Heart right ventricle (tissue), 16 donors: ENCODE data around the gene ZDHHC22. TPM values are rescaled to one million over a fixed set of nuclear protein-coding genes. Genes with fewer than 3 reads are reported as not detected.

ENCODE experiments used
- ATAC-seq, 8 donors: fragments of 200-7000 bp; cut with Tn5 transposase; one replicate each; pipeline ENCODE4 v1.9.1; 2020; ENCODE audit warnings: mild to moderate bottlenecking in 8 of 8, moderate library complexity in 8 of 8, moderate number of reproducible peaks in 1 of 8
- DNase-seq, 2 donors: peaks; one replicate each; pipeline ENCODE4 v3.0.0-alpha.2; 2020
- H3K27ac ChIP-seq, 10 donors: fragments of 200-600 bp; sonication (generic) in 2 of 10; one replicate each; pipeline versions ENCODE4 v1.5.0 to v1.8.0; 2020 to 2022; ENCODE audit warnings: mild to moderate bottlenecking in 3 of 10
- H3K27me3 ChIP-seq, 7 donors: fragments of 200-600 bp; one replicate each; pipeline ENCODE4 v1.8.0; 2021 to 2022; ENCODE audit warnings: mild to moderate bottlenecking in 2 of 7
- H3K36me3 ChIP-seq, 9 donors: fragments of 200-600 bp; sonication (generic) in 1 of 9; one replicate each; pipeline versions ENCODE4 v1.5.0 to v1.8.0; 2020 to 2022; ENCODE audit warnings: mild to moderate bottlenecking in 2 of 9
- H3K4me1 ChIP-seq, 9 donors: fragments of 200-600 bp; sonication (generic) in 1 of 9; one replicate each; pipeline versions ENCODE4 v1.5.0 to v1.8.0; 2020 to 2022; ENCODE audit warnings: mild to moderate bottlenecking in 4 of 9
- H3K4me3 ChIP-seq, 10 donors: fragments of 200-600 bp; sonication (generic) in 2 of 10; one replicate each; pipeline versions ENCODE4 v1.5.0 to v1.8.0; 2020 to 2022; ENCODE audit warnings: mild to moderate bottlenecking in 7 of 10, moderate library complexity in 2 of 10
- H3K9me3 ChIP-seq, 11 donors: fragments of 200-600 bp in 10 of 11; sonication (generic) in 2 of 11; one replicate each; pipeline versions ENCODE4 v1.5.0 to v1.8.0; 2013 to 2022; ENCODE audit warnings: mild to moderate bottlenecking in 2 of 11, control low read depth in 1 of 11, moderate library complexity in 1 of 11
- CTCF ChIP-seq, 9 donors: fragments of 200-600 bp; sonication (generic) in 2 of 9; IDR thresholded peaks; one replicate each; pipeline versions ENCODE4 v1.5.0 to v1.8.0; 2021 to 2022; ENCODE audit warnings: antibody characterized with exemption in 9 of 9, mild to moderate bottlenecking in 5 of 9, moderate library complexity in 1 of 9
- WGBS, 2 donors: extraction: QIAGEN DNeasy Blood & Tissue Kit; methylation state at CpG; one replicate each; pipeline ENCODE4 v1.1.7; 2013; ENCODE audit warnings: inconsistent platforms in 1 of 2; 5-methylcytosine and 5-hydroxymethylcytosine counted together
- intact Hi-C, 10 donors: fragments of 100-400 bp; cut with DNase I; formaldehyde crosslinking; loops; one replicate each; pipeline versions ENCODE4 v1.11.1 to v1.14.2; 2022
- polyA plus RNA-seq, 2 donors: library from polyadenylated mRNA; stranded (reverse); fragments of 200-250 nt; gene quantifications; one replicate each; pipeline ENCODE4 v1.2.3, GENCODE V29; 2013
- total RNA-seq, 10 donors: library from RNA; stranded (reverse); fragmentation: NEBNext Ultra II Directional in 3 of 10; extraction: Animal tissue kit (Norgen Biotek cat#: 25700) in 3 of 10; gene quantifications; one replicate each; pipeline versions ENCODE4 v1.2.1 to v1.2.4, GENCODE V29; 2021 to 2023
- donor health status: Arrhythmogenic right ventricular cardiomyopathy.
- donor health status: ischemic (EF 13 %, LVEDD 7.1; RV severe dilation, severe dysfunction).
- donor health status: healthy with polysubstance abuse.
- donor health status: DM: no; HTN: yes; CAD: no.
- donor health status: DM: no; HTN: no; CAD: no.
- donor health status: ischemic (EF 25% LVEDD 6.9; RV normal size, moderate dysfunction).
- donor health status: ischemic (EF 25% LVEDD 5.7; RV mildly dilated, moderate dysfunction).
- donor health status: healthy.
- donor health status: DM: yes; HTN: yes; CAD: no.
- donor health status: Ischemic cardiomyopathy.
- donor health status: ischemic (EF 35%, LVEDD 5.7; RV mildly dilated, moderate dysfunction).
- donor health status: nonischemic (EF 11% LVEDD 7.7; RV severe dilation, severe dysfunction).
- donor health status: DM: yes; HTN: yes; CAD: no.
- donor health status: PGD.
- donor health status: ischemic (EF 29% LVEDD 5.4; RV normal size, mild dysfunction).
- donor health status: nonischemic (EF 23%, LVEDD 6.1; RV moderate dilation, normal function).

Gene ZDHHC22
- total and polyA plus RNA-seq, 12 donors, result 0.09 TPM; not detected in 11

GRCh38 chr14:77181603-77182437, 40.2 kb upstream of the ZDHHC22 start, which contains the start of gene TMEM63C:
TMEM63C (plus strand) TSS chr14:77181798; CDS start chr14:77218814, 37,016 bp downstream.
- ATAC-seq, result peak in 4 of 8 donors; percentile 29 to 53 (median 36)
- WGBS, 2 donors, result 1 to 2% methylated on average over 42 to 46 of the region's 46 CpGs
- no peak for DNase-seq
- TF ChIP-seq CTCF (IDR thresholded peaks at IDR 0.05), result no peak
- Histone ChIP-seq H3K4me1 (peaks cover 0 to 13% (median 11%) of the 10 kb centered on the region in 9 donors), H3K27ac (no peak within 1 kb of the TSS), H3K36me3 (no peaks in the 10 kb centered on the region), H3K4me3 (peak within 1 kb of the TSS in 8 of 10 donors; percentile 12 to 46 (median 40)), H3K9me3 (no peaks in the 10 kb centered on the region), H3K27me3 (peaks cover 6 to 58% (median 41%) of the 10 kb centered on the region in 7 donors)
- intact Hi-C loops, result no loop called here

GRCh38 chr14:77180726-77181602, 39.4 kb upstream of the ZDHHC22 start:
- Histone ChIP-seq H3K36me3 (no peaks in the 10 kb centered on the region), H3K27ac (no peak overlapping the region), H3K4me1 (peaks cover 0 to 13% (median 11%) of the 10 kb centered on the region in 9 donors), H3K27me3 (peaks cover 6 to 63% (median 41%) of the 10 kb centered on the region in 7 donors), H3K9me3 (no peaks in the 10 kb centered on the region), H3K4me3 (peak overlapping the region in 5 of 10 donors; percentile 36 to 46 (median 42))
- TF ChIP-seq CTCF (IDR thresholded peaks at IDR 0.05), result no peak
- intact Hi-C loops, result no loop called here
- ATAC-seq (no peak), DNase-seq (no peak)
- 33 to 39% methylated on average over 12 of the region's 12 CpGs for WGBS, 2 donors

GRCh38 chr14:77178656-77179055, 37.1 kb upstream of the ZDHHC22 start:
- intact Hi-C loops, result no loop called here
- Histone ChIP-seq H3K4me1 (peaks cover 0 to 13% (median 11%) of the 10 kb centered on the region in 9 donors), H3K27me3 (peaks cover 6 to 49% (median 36%) of the 10 kb centered on the region in 7 donors), H3K27ac (no peak overlapping the region), H3K9me3 (no peaks in the 10 kb centered on the region), H3K4me3 (no peak overlapping the region), H3K36me3 (no peaks in the 10 kb centered on the region)
- DNase-seq (no peak), ATAC-seq (no peak)
- 55 to 56% methylated on average over 3 of the region's 3 CpGs for WGBS, 2 donors
- TF ChIP-seq CTCF (IDR thresholded peaks at IDR 0.05), result no peak

GRCh38 chr14:77177702-77178101, 36.1 kb upstream of the ZDHHC22 start:
- intact Hi-C loops, result no loop called here
- no peaks in the 10 kb centered on the region for H3K36me3 ChIP-seq
- ATAC-seq (no peak), DNase-seq (no peak)
- peaks cover 0 to 13% (median 11%) of the 10 kb centered on the region in 9 donors for H3K4me1 ChIP-seq
- 23 to 44% methylated on average over 1 of the region's 1 CpG for WGBS, 2 donors
- H3K9me3 ChIP-seq, result no peaks in the 10 kb centered on the region
- H3K27me3 ChIP-seq, result peaks cover 6 to 39% (median 28%) of the 10 kb centered on the region in 7 donors
- H3K4me3 ChIP-seq, result no peak overlapping the region
- H3K27ac ChIP-seq, result no peak overlapping the region
- TF ChIP-seq CTCF (IDR thresholded peaks at IDR 0.05), result no peak
